Measurements from ENCODE around the gene C9orf40. TPM values are rescaled to one million over a fixed set of nuclear protein-coding genes. Genes with fewer than 3 reads are reported as not detected.
A peak's percentile ranks its signal among the peaks of the same experiment; 100 is the strongest.

The C9orf40 gene
- total RNA-seq, 1 donor from 2014 or later = 3.1 TPM

DNA sequence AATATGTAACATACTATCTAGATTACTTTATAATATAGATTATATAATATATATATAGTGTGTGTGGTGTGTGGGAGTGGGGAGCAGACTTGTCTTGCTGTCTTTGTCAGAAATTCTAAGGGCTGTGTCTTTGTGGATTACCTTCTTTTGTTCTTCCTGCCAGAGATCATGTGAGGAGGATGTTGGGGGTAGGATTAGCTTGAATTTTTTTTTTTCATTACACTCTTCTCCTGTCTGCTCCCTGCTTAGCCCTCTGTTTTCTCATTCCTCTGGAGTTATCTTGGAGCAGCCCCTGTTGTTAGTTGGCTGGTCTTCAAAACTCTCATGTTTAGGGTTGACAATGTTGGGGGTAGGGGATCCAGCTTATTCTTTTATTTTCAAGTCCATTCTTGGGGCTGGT, 21.0 kb upstream of the C9orf40 start:
- Histone ChIP-seq H3K27ac (ENCODE audit: low read depth, low read length) (no peak overlapping the region), H3K36me3 (ENCODE audit: control insufficient read depth in 3 of 3, insufficient read depth in 3 of 3, low read length in 3 of 3) (peaks cover 0 to 3% (median 2%) of the 10 kb centered on the region in 3 donors), H3K27me3 (ENCODE audit: control insufficient read depth in 3 of 3, insufficient read depth in 3 of 3, low read length in 3 of 3) (no peaks in the 10 kb centered on the region), H3K9ac (ENCODE audit: low read depth in 1 of 3, low read length in 3 of 3) (no peak overlapping the region), H3K4me1 (ENCODE audit: control insufficient read depth in 3 of 3, insufficient read depth in 3 of 3, low read length in 3 of 3) (no peaks in the 10 kb centered on the region), H3K4me3 (ENCODE audit: low read length in 3 of 3) (no peak overlapping the region), H3K9me3 (ENCODE audit: control insufficient read depth in 3 of 3, low read length in 3 of 3) (peaks cover 0 to 5% (median 2%) of the 10 kb centered on the region in 3 donors)

DNA sequence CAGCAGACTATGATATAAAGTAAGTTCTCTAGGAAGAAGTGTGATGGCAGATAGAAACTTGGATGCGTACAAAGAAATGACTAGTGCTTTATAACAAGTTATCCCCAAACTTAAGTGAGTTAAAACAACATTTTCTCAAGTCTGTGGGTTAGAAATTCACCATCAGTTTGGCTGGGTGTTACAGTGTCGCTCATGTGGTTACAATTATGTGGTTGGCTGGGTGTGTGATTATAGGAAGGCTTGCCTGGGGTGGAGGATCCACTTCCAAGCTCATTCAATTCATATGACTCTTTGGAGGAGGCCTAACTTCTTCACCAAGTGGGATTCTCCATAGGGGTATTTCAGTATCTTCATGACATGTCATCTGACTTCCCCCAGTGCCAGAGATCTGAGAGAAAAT, 10.3 kb upstream of the C9orf40 start:
- no peak overlapping the region for H3K4me3 ChIP-seq (ENCODE audit: low read length in 3 of 3)
- no peaks in the 10 kb centered on the region for H3K27me3 ChIP-seq (ENCODE audit: control insufficient read depth in 3 of 3, insufficient read depth in 3 of 3, low read length in 3 of 3)
- H3K36me3 ChIP-seq (ENCODE audit: control insufficient read depth in 3 of 3, insufficient read depth in 3 of 3, low read length in 3 of 3) = peaks cover 0 to 3% (median 0%) of the 10 kb centered on the region in 3 donors
- peaks cover 0 to 7% (median 0%) of the 10 kb centered on the region in 3 donors for H3K9me3 ChIP-seq (ENCODE audit: control insufficient read depth in 3 of 3, low read length in 3 of 3)
- H3K9ac ChIP-seq (ENCODE audit: low read depth in 1 of 3, low read length in 3 of 3) = no peak overlapping the region
- H3K27ac ChIP-seq (ENCODE audit: low read depth, low read length) = no peak overlapping the region
- H3K4me1 ChIP-seq (ENCODE audit: control insufficient read depth in 3 of 3, insufficient read depth in 3 of 3, low read length in 3 of 3) = no peaks in the 10 kb centered on the region

DNA sequence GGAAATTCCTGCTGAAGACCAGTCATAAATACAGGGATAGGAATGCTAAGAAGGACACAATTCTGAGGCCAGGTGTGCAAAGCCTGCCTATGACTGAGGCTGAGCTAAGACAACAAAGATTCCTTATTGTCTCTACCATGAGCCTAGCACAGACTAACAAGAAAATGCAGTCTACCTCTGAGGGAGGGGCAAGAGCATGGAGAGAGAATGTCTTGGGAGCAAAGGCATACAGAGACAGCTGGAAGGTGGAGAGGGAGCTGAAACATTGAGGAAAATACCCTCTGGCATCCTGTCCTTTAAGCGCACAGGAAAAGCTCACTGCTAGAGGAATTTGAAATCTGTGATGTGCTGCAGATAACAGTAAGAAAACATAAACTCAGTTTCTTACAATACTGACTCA, 8.8 kb upstream of the C9orf40 start:
- Histone ChIP-seq H3K36me3 (ENCODE audit: control insufficient read depth in 3 of 3, insufficient read depth in 3 of 3, low read length in 3 of 3) (peaks cover 0 to 3% (median 0%) of the 10 kb centered on the region in 3 donors), H3K27ac (ENCODE audit: low read depth, low read length) (no peak overlapping the region), H3K9me3 (ENCODE audit: control insufficient read depth in 3 of 3, low read length in 3 of 3) (peaks cover 0 to 7% (median 0%) of the 10 kb centered on the region in 3 donors), H3K4me3 (ENCODE audit: low read length in 3 of 3) (no peak overlapping the region), H3K9ac (ENCODE audit: low read depth in 1 of 3, low read length in 3 of 3) (no peak overlapping the region), H3K4me1 (ENCODE audit: control insufficient read depth in 3 of 3, insufficient read depth in 3 of 3, low read length in 3 of 3) (no peaks in the 10 kb centered on the region), H3K27me3 (ENCODE audit: control insufficient read depth in 3 of 3, insufficient read depth in 3 of 3, low read length in 3 of 3) (no peaks in the 10 kb centered on the region)

DNA sequence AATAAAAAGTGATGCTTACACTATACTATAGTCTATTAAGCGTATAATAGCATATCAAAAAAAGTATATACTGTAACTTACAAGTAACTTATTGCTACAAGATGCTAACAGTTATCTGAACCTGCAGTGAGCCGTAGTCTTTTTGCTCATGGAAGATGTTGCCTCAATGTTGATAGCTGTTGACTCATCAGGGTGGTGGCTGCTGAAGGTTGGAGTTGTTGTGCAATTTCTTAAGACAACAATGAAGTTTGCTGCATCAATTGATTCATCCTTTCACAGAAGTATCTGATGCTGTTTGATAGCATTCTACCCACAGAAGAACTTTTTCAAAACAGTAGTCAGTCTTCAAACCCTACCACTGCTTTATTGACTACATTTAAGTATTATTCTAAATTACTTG, 7.8 kb upstream of the C9orf40 start:
- Histone ChIP-seq H3K9me3 (ENCODE audit: control insufficient read depth in 3 of 3, low read length in 3 of 3) (peaks cover 0 to 7% (median 0%) of the 10 kb centered on the region in 3 donors), H3K27ac (ENCODE audit: low read depth, low read length) (no peak overlapping the region), H3K9ac (ENCODE audit: low read depth in 1 of 3, low read length in 3 of 3) (no peak overlapping the region), H3K4me1 (ENCODE audit: control insufficient read depth in 3 of 3, insufficient read depth in 3 of 3, low read length in 3 of 3) (no peaks in the 10 kb centered on the region), H3K27me3 (ENCODE audit: control insufficient read depth in 3 of 3, insufficient read depth in 3 of 3, low read length in 3 of 3) (no peaks in the 10 kb centered on the region), H3K36me3 (ENCODE audit: control insufficient read depth in 3 of 3, insufficient read depth in 3 of 3, low read length in 3 of 3) (peaks cover 0 to 3% (median 0%) of the 10 kb centered on the region in 3 donors), H3K4me3 (ENCODE audit: low read length in 3 of 3) (no peak overlapping the region)

DNA sequence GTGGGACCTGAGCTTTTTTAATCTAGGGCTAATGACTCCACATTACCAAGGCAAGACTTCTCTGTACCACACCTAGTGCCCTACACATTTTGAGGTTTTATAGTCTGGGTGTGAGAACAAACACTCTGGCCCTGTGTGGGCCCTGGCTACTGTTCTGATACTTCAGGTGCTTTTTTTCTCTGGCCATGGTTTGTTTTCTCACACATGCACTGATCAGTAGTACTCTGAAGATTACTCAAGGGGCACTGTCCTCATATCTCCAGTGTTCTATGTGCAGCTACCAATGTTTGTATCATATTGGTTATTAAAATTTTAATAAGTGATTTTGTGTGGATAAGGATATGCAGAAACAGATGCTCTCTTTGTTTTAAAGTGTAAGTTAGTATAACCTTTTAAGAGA, 5.9 kb upstream of the C9orf40 start:
- peaks cover 0 to 7% (median 0%) of the 10 kb centered on the region in 3 donors for H3K9me3 ChIP-seq (ENCODE audit: control insufficient read depth in 3 of 3, low read length in 3 of 3)
- H3K4me3 ChIP-seq (ENCODE audit: low read length in 3 of 3) = no peak overlapping the region
- H3K4me1 ChIP-seq (ENCODE audit: control insufficient read depth in 3 of 3, insufficient read depth in 3 of 3, low read length in 3 of 3) = no peaks in the 10 kb centered on the region
- H3K9ac ChIP-seq (ENCODE audit: low read depth in 1 of 3, low read length in 3 of 3) = no peak overlapping the region
- no peaks in the 10 kb centered on the region for H3K27me3 ChIP-seq (ENCODE audit: control insufficient read depth in 3 of 3, insufficient read depth in 3 of 3, low read length in 3 of 3)
- peaks cover 0 to 3% (median 0%) of the 10 kb centered on the region in 3 donors for H3K36me3 ChIP-seq (ENCODE audit: control insufficient read depth in 3 of 3, insufficient read depth in 3 of 3, low read length in 3 of 3)
- H3K27ac ChIP-seq (ENCODE audit: low read depth, low read length) = no peak overlapping the region

DNA sequence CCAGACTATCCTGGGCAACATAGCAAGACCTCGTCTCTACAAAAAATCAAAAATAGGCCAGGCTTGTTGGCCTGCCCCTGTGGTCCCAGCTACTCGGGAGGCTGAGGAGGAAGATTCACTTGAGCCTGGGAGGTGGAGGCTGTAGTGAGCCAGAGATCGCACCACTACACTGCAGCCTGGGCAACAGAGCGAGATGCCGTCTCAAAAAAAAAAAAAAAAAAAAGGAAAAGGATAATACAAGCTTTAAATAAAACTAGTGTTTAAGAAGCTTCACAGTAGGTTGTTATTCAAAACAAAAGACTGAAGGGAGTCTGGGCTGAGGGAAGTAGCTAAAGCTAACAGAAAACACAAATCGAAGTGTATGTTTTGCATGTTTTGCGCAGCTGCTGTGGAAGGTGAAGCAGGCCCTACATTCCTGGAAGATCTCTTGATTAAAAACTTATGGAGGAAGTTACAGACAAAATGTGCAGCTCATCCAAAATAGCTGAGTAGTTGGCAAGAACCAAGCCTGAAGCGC, 581 bp upstream of the C9orf40 start:
- H3K9me3 ChIP-seq (ENCODE audit: control insufficient read depth in 3 of 3, low read length in 3 of 3) = no peaks in the 10 kb centered on the region
- H3K27me3 ChIP-seq (ENCODE audit: control insufficient read depth in 3 of 3, insufficient read depth in 3 of 3, low read length in 3 of 3) = no peaks in the 10 kb centered on the region
- H3K36me3 ChIP-seq (ENCODE audit: control insufficient read depth in 3 of 3, insufficient read depth in 3 of 3, low read length in 3 of 3) = no peaks in the 10 kb centered on the region
- peak overlapping the region; percentile 79 to 95 (median 86) for H3K4me3 ChIP-seq (ENCODE audit: low read length in 3 of 3)
- H3K27ac ChIP-seq (ENCODE audit: low read depth, low read length) = peak overlapping the region; percentile 93
- peak overlapping the region; percentile 83 to 90 (median 87) for H3K9ac ChIP-seq (ENCODE audit: low read depth in 1 of 3, low read length in 3 of 3)
- H3K4me1 ChIP-seq (ENCODE audit: control insufficient read depth in 3 of 3, insufficient read depth in 3 of 3, low read length in 3 of 3) = peaks cover 0 to 7% (median 5%) of the 10 kb centered on the region in 3 donors

DNA sequence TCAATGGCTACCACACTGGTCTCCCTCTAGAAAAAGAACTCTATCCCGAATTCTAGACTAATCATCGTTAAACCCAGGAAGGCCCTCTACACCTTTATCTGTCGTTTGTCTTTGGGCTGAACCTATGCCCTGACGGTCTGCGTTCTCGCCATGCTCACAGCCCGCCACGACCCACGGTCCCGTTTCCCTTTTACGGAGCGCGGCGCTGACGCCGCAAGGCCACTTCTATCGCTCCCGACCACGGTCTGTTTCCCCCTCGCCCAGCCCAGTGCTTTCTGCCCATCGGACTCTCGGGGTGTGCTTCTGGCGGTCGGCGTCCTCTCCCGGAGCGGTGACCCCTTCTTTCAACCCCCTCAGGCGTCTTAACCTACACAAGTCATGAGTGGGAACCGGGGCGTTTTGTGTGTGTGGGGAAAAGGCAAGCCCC, 974 bp downstream of the C9orf40 start:
- Histone ChIP-seq H3K9ac (ENCODE audit: low read depth in 1 of 3, low read length in 3 of 3) (peak overlapping the region; percentile 87 to 92 (median 90)), H3K36me3 (ENCODE audit: control insufficient read depth in 3 of 3, insufficient read depth in 3 of 3, low read length in 3 of 3) (no peaks in the 10 kb centered on the region), H3K4me3 (ENCODE audit: low read length in 3 of 3) (peak overlapping the region; percentile 86 to 95 (median 92)), H3K27me3 (ENCODE audit: control insufficient read depth in 3 of 3, insufficient read depth in 3 of 3, low read length in 3 of 3) (no peaks in the 10 kb centered on the region), H3K9me3 (ENCODE audit: control insufficient read depth in 3 of 3, low read length in 3 of 3) (no peaks in the 10 kb centered on the region), H3K4me1 (ENCODE audit: control insufficient read depth in 3 of 3, insufficient read depth in 3 of 3, low read length in 3 of 3) (peaks cover 0 to 7% (median 5%) of the 10 kb centered on the region in 3 donors), H3K27ac (ENCODE audit: low read depth, low read length) (peak overlapping the region; percentile 93)

DNA sequence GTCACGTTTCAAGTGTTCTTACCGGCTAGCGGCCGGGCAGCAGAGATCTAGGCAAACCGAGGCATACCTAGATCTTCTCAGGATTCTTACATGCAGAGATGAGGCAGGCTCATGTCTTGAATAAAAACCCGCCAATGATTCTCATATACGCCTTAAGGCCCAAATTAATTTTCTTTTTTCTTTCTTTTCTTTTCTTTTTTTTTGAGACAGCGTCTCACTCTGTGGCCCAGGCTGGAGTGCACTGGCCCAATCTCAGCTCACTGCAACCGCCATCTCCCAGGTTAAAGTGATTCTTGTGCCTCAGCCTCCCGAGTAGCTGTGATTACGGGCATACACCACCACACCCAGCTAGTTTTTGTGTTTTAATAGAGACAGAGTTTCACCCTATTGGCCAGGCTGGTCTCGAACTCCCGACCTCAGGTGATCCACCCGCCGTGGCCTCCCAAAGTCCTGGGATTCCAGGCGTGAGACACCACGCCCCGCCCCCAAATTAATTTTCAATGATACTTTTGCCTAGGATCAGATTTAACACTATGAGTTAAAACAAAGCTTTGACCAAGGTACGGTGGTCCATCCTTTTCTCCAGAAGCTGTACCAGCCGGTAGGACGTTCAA, 1.5 kb downstream of the C9orf40 start:
- peak overlapping the region; percentile 86 to 95 (median 92) for H3K4me3 ChIP-seq (ENCODE audit: low read length in 3 of 3)
- no peaks in the 10 kb centered on the region for H3K36me3 ChIP-seq (ENCODE audit: control insufficient read depth in 3 of 3, insufficient read depth in 3 of 3, low read length in 3 of 3)
- H3K9me3 ChIP-seq (ENCODE audit: control insufficient read depth in 3 of 3, low read length in 3 of 3) = no peaks in the 10 kb centered on the region
- H3K9ac ChIP-seq (ENCODE audit: low read depth in 1 of 3, low read length in 3 of 3) = peak overlapping the region; percentile 87 to 92 (median 90)
- peak overlapping the region; percentile 93 for H3K27ac ChIP-seq (ENCODE audit: low read depth, low read length)
- no peaks in the 10 kb centered on the region for H3K27me3 ChIP-seq (ENCODE audit: control insufficient read depth in 3 of 3, insufficient read depth in 3 of 3, low read length in 3 of 3)
- H3K4me1 ChIP-seq (ENCODE audit: control insufficient read depth in 3 of 3, insufficient read depth in 3 of 3, low read length in 3 of 3) = peaks cover 0 to 7% (median 5%) of the 10 kb centered on the region in 3 donors

DNA sequence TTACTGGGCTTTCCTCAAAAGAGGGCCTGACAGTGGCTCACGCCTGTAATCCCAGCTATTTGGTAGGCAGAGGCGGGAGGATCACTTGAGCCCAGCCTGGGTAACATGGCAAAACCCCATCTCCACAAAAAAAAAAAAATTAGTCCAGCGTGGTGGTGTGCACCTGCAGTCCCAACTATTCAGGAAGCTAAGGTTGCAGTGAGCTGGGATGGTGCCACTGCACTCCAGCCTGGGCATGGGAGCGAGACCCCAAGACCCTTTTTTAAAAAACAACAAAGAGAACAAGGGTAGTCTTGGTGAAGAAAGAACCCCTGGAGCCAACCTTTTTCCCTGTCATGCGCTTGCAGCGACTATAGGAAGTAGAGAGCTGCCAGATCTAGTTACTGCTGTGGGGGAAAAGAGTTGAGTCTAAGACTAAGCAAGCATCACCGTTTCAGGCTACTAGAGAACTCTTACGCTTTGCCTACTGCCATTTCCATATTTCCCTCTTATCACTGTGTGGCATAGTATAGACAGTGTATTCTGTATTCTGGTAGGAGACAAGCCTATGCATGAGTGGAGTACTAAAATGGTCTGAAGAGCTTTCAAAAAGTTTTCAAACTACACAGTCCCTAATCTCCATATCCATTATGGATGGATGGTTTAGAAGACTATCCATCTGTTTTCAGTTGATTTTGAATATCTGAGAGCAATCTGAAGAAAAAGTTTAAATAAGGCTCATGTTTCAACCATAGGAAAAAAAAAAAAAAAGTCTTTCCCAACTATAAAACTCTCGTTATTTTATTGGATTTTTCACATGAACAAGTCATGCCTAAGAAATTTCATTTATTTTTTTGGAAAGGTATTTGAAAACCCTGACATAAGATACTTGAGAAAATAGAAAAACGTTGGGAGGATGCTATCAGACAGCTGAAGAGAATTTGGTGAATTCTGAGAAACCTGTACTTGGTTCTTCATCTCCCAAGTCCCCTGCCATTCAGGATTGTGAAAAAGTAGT, 2.6 kb downstream of the C9orf40 start:
- no peaks in the 10 kb centered on the region for H3K27me3 ChIP-seq (ENCODE audit: control insufficient read depth in 3 of 3, insufficient read depth in 3 of 3, low read length in 3 of 3)
- no peak overlapping the region for H3K27ac ChIP-seq (ENCODE audit: low read depth, low read length)
- no peak overlapping the region for H3K9ac ChIP-seq (ENCODE audit: low read depth in 1 of 3, low read length in 3 of 3)
- H3K4me1 ChIP-seq (ENCODE audit: control insufficient read depth in 3 of 3, insufficient read depth in 3 of 3, low read length in 3 of 3) = peaks cover 0 to 7% (median 5%) of the 10 kb centered on the region in 3 donors
- no peaks in the 10 kb centered on the region for H3K36me3 ChIP-seq (ENCODE audit: control insufficient read depth in 3 of 3, insufficient read depth in 3 of 3, low read length in 3 of 3)
- H3K4me3 ChIP-seq (ENCODE audit: low read length in 3 of 3) = no peak overlapping the region
- H3K9me3 ChIP-seq (ENCODE audit: control insufficient read depth in 3 of 3, low read length in 3 of 3) = no peaks in the 10 kb centered on the region

Measured in skeletal muscle tissue (tissue), 4 donors.